Measurements from ENCODE around the gene KRI1. TPM values are rescaled to one million over a fixed set of nuclear protein-coding genes. Genes with fewer than 3 reads are reported as not detected.

KRI1 gene
- total and polyA plus RNA-seq, 4 donors: 12.8 to 26.0 (median 19.1) TPM

DNA sequence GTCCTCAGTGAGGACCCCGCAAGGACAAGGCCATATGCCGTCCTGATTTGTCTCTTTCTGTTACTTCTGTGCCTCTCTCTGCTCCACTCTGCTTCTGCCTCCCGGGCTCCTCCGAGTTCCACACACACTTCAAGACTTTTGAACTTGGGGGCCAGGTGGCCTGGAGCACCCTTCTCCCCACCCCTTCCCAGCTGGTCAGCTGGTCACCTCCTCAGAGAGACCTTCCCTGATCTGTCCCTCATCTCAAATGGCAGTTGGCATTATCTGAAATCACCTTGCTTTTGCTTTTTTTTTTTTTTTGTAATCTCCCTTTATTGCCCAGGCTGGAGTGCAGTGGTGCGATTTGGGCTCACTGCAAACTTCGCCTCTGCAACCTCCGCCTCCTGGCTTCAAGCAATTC lies 46.4 kb downstream of the KRI1 start:
- ATAC-seq (ENCODE audit: insufficient read depth, low FRiP score) (no peak), DNase-seq (no peak)
- TF ChIP-seq, protein P1, sequence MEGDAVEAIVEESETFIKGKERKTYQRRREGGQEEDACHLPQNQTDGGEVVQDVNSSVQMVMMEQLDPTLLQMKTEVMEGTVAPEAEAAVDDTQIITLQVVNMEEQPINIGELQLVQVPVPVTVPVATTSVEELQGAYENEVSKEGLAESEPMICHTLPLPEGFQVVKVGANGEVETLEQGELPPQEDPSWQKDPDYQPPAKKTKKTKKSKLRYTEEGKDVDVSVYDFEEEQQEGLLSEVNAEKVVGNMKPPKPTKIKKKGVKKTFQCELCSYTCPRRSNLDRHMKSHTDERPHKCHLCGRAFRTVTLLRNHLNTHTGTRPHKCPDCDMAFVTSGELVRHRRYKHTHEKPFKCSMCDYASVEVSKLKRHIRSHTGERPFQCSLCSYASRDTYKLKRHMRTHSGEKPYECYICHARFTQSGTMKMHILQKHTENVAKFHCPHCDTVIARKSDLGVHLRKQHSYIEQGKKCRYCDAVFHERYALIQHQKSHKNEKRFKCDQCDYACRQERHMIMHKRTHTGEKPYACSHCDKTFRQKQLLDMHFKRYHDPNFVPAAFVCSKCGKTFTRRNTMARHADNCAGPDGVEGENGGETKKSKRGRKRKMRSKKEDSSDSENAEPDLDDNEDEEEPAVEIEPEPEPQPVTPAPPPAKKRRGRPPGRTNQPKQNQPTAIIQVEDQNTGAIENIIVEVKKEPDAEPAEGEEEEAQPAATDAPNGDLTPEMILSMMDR (IDR thresholded peaks at IDR 0.05; ENCODE audit: control extremely low read depth, extremely low read depth): no peak
- WGBS, 2 donors: 68 to 81% methylated on average over 7 of the region's 7 CpGs
- H3K27me3 ChIP-seq (ENCODE audit: control insufficient read depth in 3 of 3, insufficient read depth in 3 of 3, low read length in 2 of 3): peaks cover 11 to 48% (median 39%) of the 10 kb centered on the region in 3 donors
- no peak overlapping the region for H3K27ac ChIP-seq (ENCODE audit: low read depth in 1 of 2, low read length in 1 of 2)
- H3K9ac ChIP-seq (ENCODE audit: insufficient read depth in 1 of 2, low read length in 2 of 2): no peak overlapping the region
- H3K9me3 ChIP-seq (ENCODE audit: control insufficient read depth in 4 of 4, insufficient read depth in 3 of 4, low read length in 3 of 4): peaks cover 0 to 5% (median 0%) of the 10 kb centered on the region in 4 donors
- no peak overlapping the region for H3K4me3 ChIP-seq
- H3K36me3 ChIP-seq (ENCODE audit: control insufficient read depth in 4 of 4, insufficient read depth in 4 of 4, low read length in 4 of 4): no peaks in the 10 kb centered on the region
- H3K4me1 ChIP-seq (ENCODE audit: control insufficient read depth in 5 of 5, insufficient read depth in 5 of 5, low read length in 5 of 5): peaks cover 0 to 8% (median 4%) of the 10 kb centered on the region in 5 donors

- no peaks in the 10 kb centered on the region for H3K36me3 ChIP-seq (ENCODE audit: control insufficient read depth in 4 of 4, insufficient read depth in 4 of 4, low read length in 4 of 4)
- H3K9me3 ChIP-seq (ENCODE audit: control insufficient read depth in 4 of 4, insufficient read depth in 3 of 4, low read length in 3 of 4): peaks cover 0 to 7% (median 0%) of the 10 kb centered on the region in 4 donors
- 12 to 18% methylated on average over 33 of the region's 33 CpGs for WGBS, 2 donors
- DNase-seq (no peak), ATAC-seq (ENCODE audit: insufficient read depth, low FRiP score) (no peak)
- H3K4me3 ChIP-seq: no peak overlapping the region
- TF ChIP-seq, protein P1 (IDR thresholded peaks at IDR 0.05; ENCODE audit: control extremely low read depth, extremely low read depth): no peak
- H3K4me1 ChIP-seq (ENCODE audit: control insufficient read depth in 5 of 5, insufficient read depth in 5 of 5, low read length in 5 of 5): peaks cover 0 to 14% (median 4%) of the 10 kb centered on the region in 5 donors
- H3K27me3 ChIP-seq (ENCODE audit: control insufficient read depth in 3 of 3, insufficient read depth in 3 of 3, low read length in 2 of 3): peaks cover 17 to 55% (median 45%) of the 10 kb centered on the region in 3 donors
- H3K9ac ChIP-seq (ENCODE audit: insufficient read depth in 1 of 2, low read length in 2 of 2): no peak overlapping the region
- H3K27ac ChIP-seq (ENCODE audit: low read depth in 1 of 2, low read length in 1 of 2): no peak overlapping the region
These were observed 47.1 kb downstream of the KRI1 start for GRCh38 chr19:10518444-10519361.

- Histone ChIP-seq H3K9ac (ENCODE audit: insufficient read depth in 1 of 2, low read length in 2 of 2) (no peak overlapping the region), H3K4me1 (ENCODE audit: control insufficient read depth in 5 of 5, insufficient read depth in 5 of 5, low read length in 5 of 5) (peaks cover 0 to 14% (median 4%) of the 10 kb centered on the region in 5 donors), H3K9me3 (ENCODE audit: control insufficient read depth in 4 of 4, insufficient read depth in 3 of 4, low read length in 3 of 4) (peaks cover 0 to 7% (median 0%) of the 10 kb centered on the region in 4 donors), H3K27ac (ENCODE audit: low read depth in 1 of 2, low read length in 1 of 2) (no peak overlapping the region), H3K36me3 (ENCODE audit: control insufficient read depth in 4 of 4, insufficient read depth in 4 of 4, low read length in 4 of 4) (no peaks in the 10 kb centered on the region), H3K27me3 (ENCODE audit: control insufficient read depth in 3 of 3, insufficient read depth in 3 of 3, low read length in 2 of 3) (peaks cover 19 to 63% (median 50%) of the 10 kb centered on the region in 3 donors), H3K4me3 (no peak overlapping the region)
- ATAC-seq (ENCODE audit: insufficient read depth, low FRiP score): no peak
- 1 to 3% methylated on average over 25 to 27 of the region's 27 CpGs for WGBS, 2 donors
- TF ChIP-seq, protein P1 (IDR thresholded peaks at IDR 0.05; ENCODE audit: control extremely low read depth, extremely low read depth): no peak
- DNase-seq: peak in 1 of 3 donors; percentile 21
These were observed 47.9 kb downstream of the KRI1 start for GRCh38 chr19:10517760-10518443.

All from lung (tissue), 12 donors.